GM19395 (cell line): ENCODE results near the gene PGC.
"Not testable (repeated sequence)": the region's sequence is repeated elsewhere in the genome, so short reads cannot be mapped to it uniquely, and the experiment has no call there.

ENCODE experiments used
- ATAC-seq: cut with Tn5 transposase; IDR thresholded peaks from one replicate; pipeline ENCODE4 v1.9.1; 2021; ENCODE audit warnings: mild to moderate bottlenecking, moderate library complexity; ENCODE audit not compliant: unreplicated experiment

Gene PGC

GRCh38 chr6:41777551-41778285 lies 30.5 kb upstream of the PGC start:
- no peak for ATAC-seq

- no peak for ATAC-seq
Measured at GRCh38 chr6:41775293-41775882, 28.2 kb upstream of the PGC start.

DNA sequence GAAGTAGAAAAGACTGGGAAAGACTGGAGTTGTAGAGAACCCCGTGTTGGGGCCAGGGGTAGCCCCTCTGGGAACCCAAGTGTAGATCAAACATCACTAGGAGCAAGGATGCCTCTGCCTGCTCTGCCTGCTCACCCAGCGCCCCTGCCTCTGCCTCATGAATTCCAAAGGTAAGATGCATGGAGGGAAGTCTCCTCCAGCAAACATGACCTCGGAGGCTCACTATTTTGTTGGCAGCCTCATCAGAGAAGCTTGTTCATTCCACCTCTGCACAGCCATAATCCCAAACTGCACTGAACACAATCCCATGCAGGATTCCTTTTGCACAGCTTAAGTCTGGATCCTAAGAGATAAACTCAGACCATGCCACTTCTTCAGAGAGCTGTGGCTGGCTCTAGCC lies 27.6 kb upstream of the PGC start:
- ATAC-seq, result no peak

DNA sequence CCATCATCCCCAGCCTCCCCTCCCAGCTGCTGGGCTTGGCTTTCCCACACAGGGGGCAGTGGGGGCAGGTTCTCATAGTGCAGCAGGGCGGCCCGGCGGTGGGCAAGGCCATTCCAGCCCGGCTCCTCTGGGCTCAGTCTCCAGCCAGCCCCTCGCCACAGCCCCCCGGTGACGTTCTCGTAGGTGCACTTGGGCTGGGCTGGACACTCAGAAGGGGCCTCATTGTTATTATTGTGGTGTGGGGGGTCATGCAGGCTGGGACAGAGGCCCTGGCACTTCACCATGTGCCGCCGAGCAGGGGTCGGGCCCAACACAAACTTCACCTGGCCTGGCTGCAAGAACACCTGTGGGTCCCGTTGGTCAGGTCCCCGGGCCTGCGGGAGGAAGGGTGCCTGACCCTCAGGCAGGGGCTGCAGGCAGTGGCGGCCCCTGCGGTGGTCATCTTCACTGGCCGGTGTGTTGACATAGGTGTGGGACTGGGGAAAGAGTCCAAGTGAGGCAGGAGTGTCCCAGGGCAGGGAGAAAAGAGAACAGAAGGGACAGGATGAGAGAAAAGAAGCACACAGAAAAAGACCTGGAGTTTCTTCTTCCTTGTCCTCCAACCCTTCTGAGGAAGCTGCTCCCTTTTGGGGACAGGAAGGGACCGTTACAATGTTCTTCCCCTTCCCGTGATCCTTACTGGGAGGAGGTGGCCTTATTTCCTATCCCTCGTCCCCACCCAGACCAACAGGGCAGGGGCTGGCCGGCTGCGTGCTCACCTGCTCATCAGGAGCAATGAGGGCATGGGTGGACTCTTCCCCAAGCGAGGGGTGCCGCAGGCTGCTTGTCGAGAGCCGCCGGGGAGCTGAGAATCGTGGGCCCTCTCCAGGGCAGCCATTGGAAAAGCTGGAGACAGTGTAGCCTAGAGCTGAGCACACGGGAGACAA lies 24.1 kb upstream of the PGC start:
- ATAC-seq, result no peak

GRCh38 chr6:41770381-41771057 lies 23.3 kb upstream of the PGC start:
- ATAC-seq, result no peak

GRCh38 chr6:41769376-41769775 lies 22.2 kb upstream of the PGC start:
- no peak for ATAC-seq

GRCh38 chr6:41768545-41769308 lies 21.5 kb upstream of the PGC start:
- ATAC-seq, result no peak

DNA sequence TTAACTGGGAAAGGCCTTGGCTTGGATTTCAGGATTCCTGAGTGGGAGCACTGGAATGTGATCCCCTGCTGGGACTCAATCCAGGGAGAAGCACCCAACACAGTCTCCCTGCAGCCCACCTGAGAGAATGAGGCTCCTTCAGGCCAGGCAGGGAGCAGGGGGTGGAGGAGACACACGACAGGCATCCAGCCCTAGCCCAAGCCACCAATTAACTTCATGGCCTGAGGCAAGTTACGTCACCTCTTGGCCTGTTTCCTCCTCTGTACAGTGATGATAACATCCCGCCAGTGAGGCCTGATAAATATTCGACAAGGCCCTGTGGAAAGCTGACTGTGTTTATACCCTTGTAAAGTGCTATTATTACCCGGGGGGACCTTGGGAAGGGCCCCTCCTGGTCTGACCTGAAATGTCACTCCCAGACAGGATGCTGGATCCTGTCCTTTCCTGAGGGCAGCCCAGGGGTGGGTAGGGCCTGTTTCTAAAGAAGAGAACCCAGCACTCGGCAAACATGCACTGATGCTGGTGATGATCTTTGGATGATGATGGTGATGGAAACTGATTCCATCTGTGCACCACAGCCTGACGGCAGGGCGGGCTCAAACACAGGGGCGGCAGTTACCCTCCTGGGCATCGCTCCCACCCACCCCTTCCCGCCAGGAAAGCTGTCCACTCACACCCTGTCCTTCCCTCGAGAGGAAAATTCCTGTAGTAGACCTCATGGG lies 20.1 kb upstream of the PGC start:
- no peak for ATAC-seq

- not testable (repeated sequence) for ATAC-seq
Measured at GRCh38 chr6:41766043-41766664, 19.0 kb upstream of the PGC start.

DNA sequence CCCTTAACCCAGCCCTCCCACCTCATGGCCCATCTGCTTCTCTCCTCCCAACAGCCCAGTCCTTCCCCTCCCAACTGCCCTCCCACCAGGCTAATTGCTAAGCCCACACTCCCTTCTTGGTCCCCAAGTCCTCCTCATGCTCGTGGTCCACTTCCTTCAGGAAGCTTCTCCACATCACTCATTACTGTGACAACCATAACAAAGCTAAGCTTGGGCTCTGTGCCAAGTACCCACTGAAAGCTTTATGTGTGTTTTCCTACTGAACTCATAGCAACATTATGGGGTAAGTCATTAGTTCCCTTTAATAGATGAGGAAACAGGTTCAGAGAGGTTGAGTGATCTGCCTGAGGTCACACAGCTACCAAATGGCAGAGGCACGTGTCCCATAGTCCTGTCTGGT lies 16.3 kb upstream of the PGC start:
- no peak for ATAC-seq

DNA sequence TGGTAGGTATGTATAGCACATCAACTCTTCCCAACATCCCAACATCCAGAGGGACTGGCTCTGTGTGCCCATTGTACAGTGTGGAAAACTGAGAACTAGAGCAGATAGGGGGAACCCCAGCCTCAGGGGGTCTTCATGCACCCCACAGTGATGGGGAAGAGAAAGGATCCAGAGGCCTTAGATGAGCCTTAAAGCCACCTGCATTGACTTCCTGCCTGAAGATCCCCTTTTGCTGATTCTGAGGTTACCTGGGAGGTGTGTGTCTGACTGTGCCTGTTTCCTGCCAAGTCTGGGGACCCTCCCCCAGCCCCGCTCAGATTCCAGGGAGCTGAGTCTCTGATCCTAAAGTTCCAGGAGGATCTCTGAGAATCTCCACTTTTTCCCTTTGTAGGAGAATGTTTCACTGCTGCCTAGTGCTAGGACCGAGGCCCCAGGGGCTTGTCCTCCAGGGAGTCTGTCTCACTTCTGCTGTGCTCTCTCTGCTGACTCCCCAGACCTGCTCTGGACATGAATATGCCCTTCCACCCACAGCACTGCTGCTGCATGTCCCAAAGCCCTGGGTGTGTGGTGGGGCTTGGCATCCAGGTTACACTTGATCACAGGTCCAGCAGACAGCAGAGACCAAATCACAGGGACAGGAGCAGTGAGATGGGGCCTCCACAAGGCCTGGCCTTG lies 12.8 kb upstream of the PGC start:
- no peak for ATAC-seq

GRCh38 chr6:41759106-41759904 lies 12.1 kb upstream of the PGC start:
- ATAC-seq, result no peak

GRCh38 chr6:41758641-41759035 lies 11.4 kb upstream of the PGC start:
- ATAC-seq, result no peak

DNA sequence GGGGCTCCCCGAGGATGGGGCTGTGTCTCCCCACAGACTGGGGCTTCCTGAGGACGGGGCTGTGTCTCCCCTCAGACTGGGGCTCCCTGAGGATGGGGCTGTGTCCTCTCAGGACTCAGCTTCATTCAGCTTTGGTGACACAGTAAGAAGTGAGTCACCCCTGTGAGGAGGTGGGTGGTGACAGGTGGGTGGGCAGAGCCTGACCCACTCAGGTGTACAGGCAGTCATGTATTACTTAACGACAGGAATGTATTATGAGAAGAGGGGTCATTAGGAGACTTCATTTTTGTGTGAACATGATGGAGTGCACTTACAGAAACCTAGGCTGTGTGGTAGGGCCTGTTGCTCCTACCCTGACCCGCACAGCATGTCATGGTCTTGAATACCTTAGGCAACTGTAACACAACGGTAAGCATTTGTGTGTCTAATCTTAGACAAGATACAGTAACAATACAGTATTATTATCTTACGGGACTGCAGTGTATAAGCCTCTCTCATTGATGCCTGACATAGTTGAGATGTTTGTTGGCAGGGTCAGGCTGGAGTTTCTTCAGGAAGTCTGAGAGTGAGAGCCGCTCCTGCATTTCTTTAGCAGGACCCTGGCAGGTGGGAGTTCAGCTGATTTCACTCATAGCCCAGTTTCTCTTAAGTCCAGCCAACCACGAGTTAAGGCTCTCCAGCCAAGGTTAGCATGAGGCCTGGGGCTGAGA lies 10.9 kb upstream of the PGC start:
- no peak for ATAC-seq

- no peak for ATAC-seq
Measured at GRCh38 chr6:41757271-41757670, 10.1 kb upstream of the PGC start.

DNA sequence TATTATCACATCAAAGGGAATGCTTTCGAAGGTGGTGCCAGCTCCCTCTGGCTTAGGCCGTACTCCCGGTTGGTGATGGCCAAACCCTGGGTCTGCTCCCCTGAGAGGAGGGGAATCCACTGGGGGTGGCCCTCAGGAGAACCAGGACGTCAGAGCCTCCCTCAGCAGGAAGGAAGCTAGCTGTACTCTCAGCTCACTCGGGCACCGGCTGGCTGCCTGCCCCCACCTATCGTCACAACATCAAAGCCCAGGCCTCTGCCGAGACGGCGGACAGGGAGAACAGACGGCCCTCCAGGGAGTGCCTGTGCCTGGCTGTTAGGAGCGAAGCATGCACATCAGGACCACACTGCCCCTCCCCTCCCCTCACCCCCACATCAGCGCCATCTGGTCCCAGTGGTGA lies 9.2 kb upstream of the PGC start:
- no peak for ATAC-seq

DNA sequence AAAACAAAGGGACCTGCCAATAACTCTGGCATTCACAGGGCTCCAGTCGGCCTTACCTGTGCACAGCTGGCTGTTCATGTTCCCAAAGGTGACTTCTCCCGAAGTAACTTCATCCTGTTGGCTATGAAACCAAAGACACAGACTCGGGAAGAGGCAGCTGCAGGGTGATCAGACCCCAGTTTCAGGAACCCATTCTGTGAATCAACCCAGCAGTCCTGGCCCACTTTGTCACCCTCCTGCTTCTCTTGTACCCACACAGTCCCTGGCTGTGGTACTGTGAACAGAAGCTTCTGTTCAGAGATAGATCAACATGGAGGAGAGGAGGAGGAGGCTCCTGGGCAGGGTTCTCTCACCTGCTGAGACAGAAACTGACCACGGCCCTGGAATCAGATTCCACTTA lies 8.7 kb upstream of the PGC start:
- ATAC-seq, result no peak
